Measurements from ENCODE around the gene AUTS2.

AUTS2 gene

GRCh38 chr7:70545214-70545613 lies 946.9 kb downstream of the AUTS2 start:
- ATAC-seq (replicated peaks; ENCODE audit: extremely low read depth, poor library complexity, severe bottlenecking) (no peak), DNase-seq (ENCODE audit: low spot score in 2 of 2) (no peak)
- no peaks in the 10 kb centered on the region for H3K4me1 Mint-ChIP-seq
- no peak overlapping the region for H3K4me3 Mint-ChIP-seq
- H3K9me3 Mint-ChIP-seq: no peaks in the 10 kb centered on the region
- H3K27me3 Mint-ChIP-seq: no peaks in the 10 kb centered on the region
- H3K36me3 Mint-ChIP-seq (ENCODE audit: insufficient read depth): no peaks in the 10 kb centered on the region
- H3K27ac Mint-ChIP-seq (ENCODE audit: low read depth): no peak overlapping the region

DNA sequence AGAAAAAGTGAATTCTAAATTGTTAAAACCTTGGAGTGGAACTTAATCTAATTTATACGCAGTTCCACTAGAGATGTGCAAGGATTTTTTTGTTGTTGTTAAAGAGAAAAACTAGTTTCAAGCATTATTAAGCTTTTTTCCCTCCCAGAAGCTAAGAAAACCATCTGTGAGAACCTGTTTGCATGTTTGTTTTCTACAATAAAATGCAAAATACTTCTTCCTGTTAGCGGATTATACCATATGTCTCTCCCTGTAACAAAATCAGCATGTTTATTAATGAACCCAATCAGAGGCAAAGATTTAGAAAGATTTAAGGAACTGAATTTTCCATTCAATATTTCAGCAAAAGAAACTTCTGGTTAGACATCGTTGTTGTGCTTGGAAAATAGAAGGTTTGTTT lies 953.9 kb downstream of the AUTS2 start:
- Mint-ChIP-seq H3K27ac (ENCODE audit: low read depth) (no peak overlapping the region), H3K27me3 (no peaks in the 10 kb centered on the region), H3K36me3 (ENCODE audit: insufficient read depth) (no peaks in the 10 kb centered on the region), H3K4me1 (no peaks in the 10 kb centered on the region), H3K4me3 (no peak overlapping the region), H3K9me3 (no peaks in the 10 kb centered on the region)
- DNase-seq (ENCODE audit: low spot score in 2 of 2) (no peak), ATAC-seq (replicated peaks; ENCODE audit: extremely low read depth, poor library complexity, severe bottlenecking) (no peak)

GRCh38 chr7:70553364-70553763 lies 955.1 kb downstream of the AUTS2 start:
- Mint-ChIP-seq H3K4me3 (no peak overlapping the region), H3K4me1 (no peaks in the 10 kb centered on the region), H3K36me3 (ENCODE audit: insufficient read depth) (no peaks in the 10 kb centered on the region), H3K27ac (ENCODE audit: low read depth) (no peak overlapping the region), H3K27me3 (no peaks in the 10 kb centered on the region), H3K9me3 (no peaks in the 10 kb centered on the region)
- ATAC-seq (replicated peaks; ENCODE audit: extremely low read depth, poor library complexity, severe bottlenecking): no peak
- no peak for DNase-seq (ENCODE audit: low spot score in 2 of 2)

- Mint-ChIP-seq H3K27me3 (no peaks in the 10 kb centered on the region), H3K4me3 (no peak overlapping the region), H3K36me3 (ENCODE audit: insufficient read depth) (peaks cover 1% of the 10 kb centered on the region), H3K4me1 (no peaks in the 10 kb centered on the region), H3K27ac (ENCODE audit: low read depth) (no peak overlapping the region), H3K9me3 (peaks cover 3% of the 10 kb centered on the region)
- DNase-seq (ENCODE audit: low spot score in 2 of 2) (no peak), ATAC-seq (replicated peaks; ENCODE audit: extremely low read depth, poor library complexity, severe bottlenecking) (no peak)
Observed at GRCh38 chr7:70554646-70555045, 956.4 kb downstream of the AUTS2 start.

DNA sequence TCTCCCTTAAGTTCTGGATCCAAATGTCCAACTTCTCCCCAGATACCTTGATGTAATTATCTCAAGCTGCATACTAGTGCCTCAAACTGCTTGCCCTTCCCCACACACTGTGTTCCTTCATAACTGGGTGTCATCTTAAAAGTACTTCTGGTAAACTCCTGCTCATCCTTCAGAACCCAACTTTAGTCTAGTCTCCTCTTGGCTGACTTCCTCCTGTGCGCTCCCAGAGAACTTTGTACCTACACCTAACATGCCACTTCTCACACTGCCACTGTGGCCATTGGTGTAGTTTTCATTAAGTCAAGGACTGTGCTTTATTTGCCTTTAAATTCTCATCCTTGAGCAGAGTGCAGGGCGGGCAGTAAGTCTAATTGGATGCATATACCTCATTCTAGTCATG lies 958.5 kb downstream of the AUTS2 start:
- H3K4me1 Mint-ChIP-seq: no peaks in the 10 kb centered on the region
- ATAC-seq (replicated peaks; ENCODE audit: extremely low read depth, poor library complexity, severe bottlenecking): no peak
- H3K9me3 Mint-ChIP-seq: peaks cover 10% of the 10 kb centered on the region
- H3K4me3 Mint-ChIP-seq: no peak overlapping the region
- DNase-seq (ENCODE audit: low spot score in 2 of 2): no peak
- H3K36me3 Mint-ChIP-seq (ENCODE audit: insufficient read depth): peaks cover 1% of the 10 kb centered on the region
- H3K27ac Mint-ChIP-seq (ENCODE audit: low read depth): no peak overlapping the region
- no peaks in the 10 kb centered on the region for H3K27me3 Mint-ChIP-seq

GRCh38 chr7:70557338-70557737 lies 959.1 kb downstream of the AUTS2 start:
- Mint-ChIP-seq H3K27ac (ENCODE audit: low read depth) (no peak overlapping the region), H3K4me1 (no peaks in the 10 kb centered on the region), H3K9me3 (peaks cover 10% of the 10 kb centered on the region), H3K4me3 (no peak overlapping the region), H3K36me3 (ENCODE audit: insufficient read depth) (peaks cover 1% of the 10 kb centered on the region), H3K27me3 (peaks cover 2% of the 10 kb centered on the region)
- DNase-seq (ENCODE audit: low spot score in 2 of 2): no peak
- ATAC-seq (replicated peaks; ENCODE audit: extremely low read depth, poor library complexity, severe bottlenecking): no peak

DNA sequence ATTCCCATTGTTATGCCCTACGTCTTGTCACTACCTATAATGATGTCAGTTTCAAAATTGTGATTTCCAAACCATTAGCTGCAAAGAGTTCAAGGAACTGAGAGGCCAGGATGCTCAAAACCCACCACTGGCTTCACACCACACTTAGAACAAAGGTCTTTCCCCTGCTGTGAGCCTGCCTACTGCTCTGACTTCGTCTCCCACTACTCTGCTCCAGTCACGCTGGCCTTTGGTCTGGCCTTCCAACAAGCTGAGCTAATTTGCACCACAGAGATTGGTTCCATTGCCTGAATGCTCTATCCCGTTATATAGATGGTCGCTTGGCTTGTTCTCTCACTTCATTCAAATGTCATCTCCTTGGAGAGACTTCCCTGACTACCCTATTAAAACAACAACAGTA lies 961.5 kb downstream of the AUTS2 start:
- H3K4me1 Mint-ChIP-seq: no peaks in the 10 kb centered on the region
- DNase-seq (ENCODE audit: low spot score in 2 of 2) (no peak), ATAC-seq (replicated peaks; ENCODE audit: extremely low read depth, poor library complexity, severe bottlenecking) (no peak)
- H3K27ac Mint-ChIP-seq (ENCODE audit: low read depth): no peak overlapping the region
- H3K4me3 Mint-ChIP-seq: no peak overlapping the region
- H3K27me3 Mint-ChIP-seq: peaks cover 10% of the 10 kb centered on the region
- peaks cover 1% of the 10 kb centered on the region for H3K36me3 Mint-ChIP-seq (ENCODE audit: insufficient read depth)
- H3K9me3 Mint-ChIP-seq: peaks cover 10% of the 10 kb centered on the region

DNA sequence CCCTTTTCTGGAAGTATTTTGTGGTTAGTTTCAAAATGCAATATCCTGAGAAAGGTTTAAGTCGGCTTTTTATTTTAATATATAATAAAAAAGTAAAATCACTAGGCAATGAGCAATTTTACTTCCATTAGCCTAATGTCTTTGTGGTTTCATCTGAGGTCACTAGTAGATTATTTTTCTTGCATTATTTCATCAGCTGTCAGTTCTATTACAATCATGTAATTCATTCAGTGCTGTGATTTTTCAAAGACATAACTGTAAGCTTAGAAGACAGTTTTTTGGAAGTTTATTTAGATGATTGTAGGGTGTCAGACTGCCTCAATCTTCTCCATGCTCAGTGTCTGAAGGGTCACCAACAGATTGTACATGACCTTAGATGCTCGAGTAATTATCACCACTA lies 965.7 kb downstream of the AUTS2 start:
- H3K27ac Mint-ChIP-seq (ENCODE audit: low read depth): no peak overlapping the region
- peaks cover 3% of the 10 kb centered on the region for H3K36me3 Mint-ChIP-seq (ENCODE audit: insufficient read depth)
- ATAC-seq (replicated peaks; ENCODE audit: extremely low read depth, poor library complexity, severe bottlenecking): no peak
- H3K4me3 Mint-ChIP-seq: no peak overlapping the region
- H3K9me3 Mint-ChIP-seq: peaks cover 10% of the 10 kb centered on the region
- DNase-seq (ENCODE audit: low spot score in 2 of 2): no peak
- H3K4me1 Mint-ChIP-seq: no peaks in the 10 kb centered on the region
- H3K27me3 Mint-ChIP-seq: peaks cover 10% of the 10 kb centered on the region

DNA sequence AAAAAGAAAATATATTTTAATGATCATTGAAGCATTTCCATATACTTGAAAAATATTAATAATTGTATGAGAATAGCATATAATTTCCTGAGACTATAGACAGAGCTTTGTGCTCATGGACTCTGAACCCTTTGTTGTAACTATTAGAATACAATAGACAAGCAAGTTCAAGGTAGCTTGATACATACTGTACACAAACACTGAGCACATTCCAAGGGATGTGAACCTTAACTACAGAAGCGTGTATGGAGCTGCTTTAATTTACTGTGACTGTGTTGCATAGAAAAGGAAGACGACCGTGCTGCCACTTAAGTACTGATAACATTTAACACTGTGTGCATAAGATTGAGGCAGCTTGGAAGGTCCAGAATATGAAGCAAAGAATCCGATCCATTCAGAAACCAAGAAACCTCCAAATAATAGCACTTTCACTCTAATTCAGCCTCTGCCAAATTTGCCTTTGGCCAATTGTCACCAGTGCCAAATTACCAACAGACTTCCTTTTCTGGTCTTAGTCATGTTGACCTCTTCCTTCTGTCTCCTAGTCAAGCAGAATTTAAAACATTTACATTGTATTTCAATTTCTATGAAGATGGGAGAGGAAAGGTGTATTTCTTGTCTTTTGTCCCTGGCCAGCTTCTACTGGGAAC lies 967.6 kb downstream of the AUTS2 start:
- ATAC-seq (replicated peaks; ENCODE audit: extremely low read depth, poor library complexity, severe bottlenecking): no peak
- no peaks in the 10 kb centered on the region for H3K9me3 Mint-ChIP-seq
- no peak overlapping the region for H3K4me3 Mint-ChIP-seq
- no peak for DNase-seq (ENCODE audit: low spot score in 2 of 2)
- H3K27ac Mint-ChIP-seq (ENCODE audit: low read depth): no peak overlapping the region
- peaks cover 10% of the 10 kb centered on the region for H3K27me3 Mint-ChIP-seq
- no peaks in the 10 kb centered on the region for H3K4me1 Mint-ChIP-seq
- peaks cover 1% of the 10 kb centered on the region for H3K36me3 Mint-ChIP-seq (ENCODE audit: insufficient read depth)

DNA sequence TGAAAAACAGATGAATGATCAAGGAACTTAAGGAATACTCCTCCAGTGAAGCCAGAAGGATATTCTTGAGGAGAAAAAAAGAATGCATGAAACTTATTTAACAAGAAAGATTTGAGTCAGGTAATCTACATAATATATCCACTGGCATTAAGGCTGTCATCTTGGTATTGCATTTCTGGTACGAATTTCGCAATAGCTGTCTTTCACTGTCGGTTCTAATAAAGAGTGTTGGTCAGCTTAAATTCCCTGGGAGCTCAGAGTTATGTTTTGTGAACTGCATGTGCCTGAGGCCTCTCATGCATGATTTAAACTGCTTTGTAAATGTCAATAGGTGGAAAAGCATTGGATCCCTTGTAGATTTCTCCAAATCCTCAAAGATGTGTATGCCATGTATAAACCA lies 968.4 kb downstream of the AUTS2 start:
- no peaks in the 10 kb centered on the region for H3K9me3 Mint-ChIP-seq
- no peaks in the 10 kb centered on the region for H3K4me1 Mint-ChIP-seq
- no peak overlapping the region for H3K27ac Mint-ChIP-seq (ENCODE audit: low read depth)
- peaks cover 1% of the 10 kb centered on the region for H3K36me3 Mint-ChIP-seq (ENCODE audit: insufficient read depth)
- H3K4me3 Mint-ChIP-seq: no peak overlapping the region
- peaks cover 10% of the 10 kb centered on the region for H3K27me3 Mint-ChIP-seq
- ATAC-seq (replicated peaks; ENCODE audit: extremely low read depth, poor library complexity, severe bottlenecking): no peak
- no peak for DNase-seq (ENCODE audit: low spot score in 2 of 2)

DNA sequence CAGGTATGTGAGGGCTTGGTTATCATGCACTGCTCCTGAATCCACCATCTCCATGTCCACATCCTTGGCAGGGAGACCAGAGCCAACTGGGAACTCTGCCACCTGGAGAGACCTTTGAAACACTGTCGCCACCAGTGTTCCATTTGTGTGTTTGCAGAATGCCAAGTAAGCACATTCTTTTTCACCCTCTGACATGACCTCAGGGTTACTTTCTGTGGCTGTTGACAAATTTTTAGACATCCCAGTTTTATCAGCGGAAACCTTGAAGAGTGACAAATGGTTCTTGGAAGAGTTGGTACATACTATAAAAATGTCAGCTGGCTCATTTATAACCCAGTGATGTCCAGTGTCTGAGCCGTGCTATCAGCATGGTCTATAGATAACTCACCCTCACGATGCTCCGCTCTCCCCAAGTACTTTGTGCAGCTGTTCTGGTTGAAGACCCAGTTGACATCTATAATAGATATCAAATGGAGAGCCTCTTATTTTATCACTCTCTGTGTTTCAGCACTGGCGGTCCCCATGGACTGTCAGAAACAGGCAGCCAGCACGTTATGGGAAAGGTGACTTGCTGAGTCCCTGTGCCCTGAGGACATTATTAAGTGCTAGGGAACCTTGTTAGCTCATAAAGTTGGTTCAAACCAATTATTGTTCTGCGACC lies 970.5 kb downstream of the AUTS2 start:
- DNase-seq (ENCODE audit: low spot score in 2 of 2): no peak
- Mint-ChIP-seq H3K27me3 (no peaks in the 10 kb centered on the region), H3K9me3 (no peaks in the 10 kb centered on the region), H3K27ac (ENCODE audit: low read depth) (no peak overlapping the region), H3K4me3 (no peak overlapping the region), H3K36me3 (ENCODE audit: insufficient read depth) (peaks cover 1% of the 10 kb centered on the region), H3K4me1 (no peaks in the 10 kb centered on the region)
- no peak for ATAC-seq (replicated peaks; ENCODE audit: extremely low read depth, poor library complexity, severe bottlenecking)

DNA sequence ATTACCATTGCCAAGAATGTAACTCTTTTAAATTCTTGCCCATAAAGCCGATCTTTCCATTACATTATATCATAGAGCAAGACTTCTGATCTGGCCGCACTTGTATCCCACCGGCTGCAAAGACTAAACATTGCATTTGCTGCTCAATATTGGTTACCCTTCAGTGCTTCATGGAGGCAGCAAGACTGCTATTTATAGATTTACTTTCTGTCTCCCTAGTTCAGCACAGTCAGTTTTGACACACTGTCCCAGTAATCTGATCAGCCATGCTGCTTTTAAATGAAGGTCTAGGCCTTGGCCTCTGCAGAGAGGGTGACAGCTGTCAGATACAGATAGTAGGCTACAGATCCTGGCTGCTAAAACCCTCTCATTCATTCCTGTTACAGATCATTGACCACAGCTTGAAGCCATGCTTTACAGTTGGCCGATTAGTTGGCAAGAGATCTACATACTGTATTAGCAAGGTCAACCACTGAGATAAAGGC lies 971.1 kb downstream of the AUTS2 start:
- no peaks in the 10 kb centered on the region for H3K4me1 Mint-ChIP-seq
- H3K9me3 Mint-ChIP-seq: no peaks in the 10 kb centered on the region
- no peaks in the 10 kb centered on the region for H3K27me3 Mint-ChIP-seq
- DNase-seq (ENCODE audit: low spot score in 2 of 2) (no peak), ATAC-seq (replicated peaks; ENCODE audit: extremely low read depth, poor library complexity, severe bottlenecking) (no peak)
- no peak overlapping the region for H3K4me3 Mint-ChIP-seq
- H3K27ac Mint-ChIP-seq (ENCODE audit: low read depth): no peak overlapping the region
- H3K36me3 Mint-ChIP-seq (ENCODE audit: insufficient read depth): peaks cover 1% of the 10 kb centered on the region

DNA sequence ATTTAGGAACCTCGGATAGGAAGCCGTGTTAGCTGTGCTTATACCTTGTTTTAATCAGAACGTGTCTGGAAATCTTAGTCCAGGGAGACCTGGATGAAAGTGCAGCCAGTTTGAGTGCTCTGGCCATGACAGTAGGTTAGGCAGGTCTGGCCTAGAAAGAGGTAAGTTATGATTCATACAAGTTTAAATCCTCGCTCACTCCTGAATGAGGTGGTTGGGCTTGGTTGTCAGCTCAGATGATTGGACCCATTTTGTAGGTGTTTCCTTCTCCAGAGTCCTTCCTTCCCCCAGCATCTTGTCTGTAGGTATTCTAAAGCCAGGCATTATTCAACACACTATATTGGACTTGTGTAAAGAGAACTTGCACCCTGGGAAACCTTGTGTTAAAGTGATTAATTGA lies 971.8 kb downstream of the AUTS2 start:
- Mint-ChIP-seq H3K36me3 (ENCODE audit: insufficient read depth) (peaks cover 1% of the 10 kb centered on the region), H3K4me1 (no peaks in the 10 kb centered on the region), H3K27me3 (no peaks in the 10 kb centered on the region), H3K4me3 (no peak overlapping the region), H3K27ac (ENCODE audit: low read depth) (no peak overlapping the region), H3K9me3 (no peaks in the 10 kb centered on the region)
- no peak for ATAC-seq (replicated peaks; ENCODE audit: extremely low read depth, poor library complexity, severe bottlenecking)
- no peak for DNase-seq (ENCODE audit: low spot score in 2 of 2)
